Smooth muscle cell (in vitro differentiated cells): ENCODE results near the gene RSRC1. TPM values are rescaled to one million over a fixed set of nuclear protein-coding genes. Genes with fewer than 3 reads are reported as not detected.

Source experiments
- DNase-seq: peaks from one replicate; lab custom pipeline; 2025; ENCODE audit not compliant: unreplicated experiment; lab: John Stamatoyannopoulos, UW
- H2AFZ ChIP-seq: fragments of 200-600 bp; sonication (generic); 2 replicates; pipeline ENCODE4 v1.6.0; 2016; ENCODE audit warnings: antibody characterized with exemption, low read depth, mild to moderate bottlenecking
- H3F3A ChIP-seq: fragments of 200-600 bp; sonication (generic); 2 replicates; pipeline ENCODE4 v1.6.0; 2017; ENCODE audit warnings: antibody characterized with exemption, low read depth
- H3K27ac ChIP-seq: fragments of 200-600 bp; sonication (generic); 2 replicates; pipeline ENCODE4 v1.5.1; 2016; ENCODE audit warnings: low read depth, mild to moderate bottlenecking
- H3K27me3 ChIP-seq: fragments of 200-600 bp; sonication (generic); 2 replicates; pipeline ENCODE4 v1.6.1; 2016; ENCODE audit warnings: low read depth, mild to moderate bottlenecking
- H3K36me3 ChIP-seq: fragments of 200-600 bp; sonication (generic); 2 replicates; pipeline ENCODE4 v1.5.1; 2016; ENCODE audit warnings: low read depth
- H3K4me1 ChIP-seq: fragments of 200-600 bp; sonication (generic); 2 replicates; pipeline ENCODE4 v1.5.1; 2016; ENCODE audit warnings: low read depth
- H3K4me2 ChIP-seq: fragments of 200-600 bp; sonication (generic); 2 replicates; pipeline ENCODE4 v1.6.0; 2016; ENCODE audit warnings: mild to moderate bottlenecking
- H3K4me3 ChIP-seq: fragments of 200-600 bp; sonication (generic); 2 replicates; pipeline ENCODE4 v1.5.1; 2016; ENCODE audit warnings: mild to moderate bottlenecking
- H3K79me2 ChIP-seq: fragments of 200-600 bp; sonication (generic); 2 replicates; pipeline ENCODE4 v1.6.0; 2016; ENCODE audit warnings: low read depth, mild to moderate bottlenecking
- H3K9ac ChIP-seq: fragments of 200-600 bp; sonication (generic); 2 replicates; pipeline ENCODE4 v1.6.0; 2016; ENCODE audit warnings: low read depth
- H3K9me3 ChIP-seq: fragments of 200-600 bp; sonication (generic); replicated peaks from 2 replicates; pipeline ENCODE4 v1.5.1; 2016; ENCODE audit warnings: low read depth
- H4K20me1 ChIP-seq: fragments of 200-600 bp; sonication (generic); 2 replicates; pipeline ENCODE4 v1.6.0; 2016; ENCODE audit warnings: low read depth
- WGBS: methylation state at CpG from one replicate; pipeline ENCODE4 v1.1.7; 2016; ENCODE audit warnings: low lambda C conversion rate; 5-methylcytosine and 5-hydroxymethylcytosine counted together
- polyA plus RNA-seq: library from polyadenylated mRNA; unstranded; fragments of >200 nt; fragmentation: Nextera tagmentation; extraction: Ambion mirVana; gene quantifications from 2 replicates; pipeline ENCODE4 v1.2.1, GENCODE V29; 2016
- total RNA-seq: library from RNA; depleted of rRNA; stranded (reverse); fragments of >200 nt; gene quantifications from 2 replicates; pipeline ENCODE4 v1.2.3, GENCODE V29; 2014
- TF ChIP-seq, protein P1 (sequence below): fragments of 200-600 bp; sonication (generic); IDR thresholded peaks from 2 replicates; pipeline ENCODE4 v1.5.1; 2017; ENCODE audit warnings: borderline replicate concordance, mild to moderate bottlenecking, antibody characterized with exemption; ENCODE audit not compliant: insufficient read depth, poor library complexity, severe bottlenecking

RSRC1 gene
- total and polyA plus RNA-seq, 2 experiments from 2014 or later, result 18.5 to 43.9 TPM

DNA sequence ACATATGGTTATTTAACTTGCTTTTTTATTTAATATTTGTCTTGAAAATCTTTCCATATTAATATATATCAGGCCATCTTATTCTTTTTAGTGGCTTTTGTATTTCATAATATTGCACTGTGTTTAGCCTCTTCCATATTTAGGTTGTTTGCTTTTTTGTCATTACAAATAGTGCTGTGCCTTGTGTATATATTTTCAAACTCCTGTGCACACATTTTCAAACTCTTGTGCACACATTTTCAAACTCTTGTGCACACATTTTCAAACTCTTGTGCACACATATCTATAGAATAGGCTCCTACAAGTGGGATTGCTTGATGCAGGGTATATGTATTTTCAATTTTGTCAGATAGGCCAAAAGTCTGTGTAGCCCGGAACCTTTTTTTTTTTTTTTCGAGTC is 343.1 kb downstream of the RSRC1 start:
- WGBS, result 98% methylated on average over 2 of the region's 2 CpGs
- H3K79me2 ChIP-seq, result no peaks in the 10 kb centered on the region
- H3K9me3 ChIP-seq, result no peaks in the 10 kb centered on the region
- H3K36me3 ChIP-seq, result no peaks in the 10 kb centered on the region
- TF ChIP-seq, protein P1, sequence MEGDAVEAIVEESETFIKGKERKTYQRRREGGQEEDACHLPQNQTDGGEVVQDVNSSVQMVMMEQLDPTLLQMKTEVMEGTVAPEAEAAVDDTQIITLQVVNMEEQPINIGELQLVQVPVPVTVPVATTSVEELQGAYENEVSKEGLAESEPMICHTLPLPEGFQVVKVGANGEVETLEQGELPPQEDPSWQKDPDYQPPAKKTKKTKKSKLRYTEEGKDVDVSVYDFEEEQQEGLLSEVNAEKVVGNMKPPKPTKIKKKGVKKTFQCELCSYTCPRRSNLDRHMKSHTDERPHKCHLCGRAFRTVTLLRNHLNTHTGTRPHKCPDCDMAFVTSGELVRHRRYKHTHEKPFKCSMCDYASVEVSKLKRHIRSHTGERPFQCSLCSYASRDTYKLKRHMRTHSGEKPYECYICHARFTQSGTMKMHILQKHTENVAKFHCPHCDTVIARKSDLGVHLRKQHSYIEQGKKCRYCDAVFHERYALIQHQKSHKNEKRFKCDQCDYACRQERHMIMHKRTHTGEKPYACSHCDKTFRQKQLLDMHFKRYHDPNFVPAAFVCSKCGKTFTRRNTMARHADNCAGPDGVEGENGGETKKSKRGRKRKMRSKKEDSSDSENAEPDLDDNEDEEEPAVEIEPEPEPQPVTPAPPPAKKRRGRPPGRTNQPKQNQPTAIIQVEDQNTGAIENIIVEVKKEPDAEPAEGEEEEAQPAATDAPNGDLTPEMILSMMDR, result no peak
- H3K9ac ChIP-seq, result no peak overlapping the region
- H3K27ac ChIP-seq, result no peak overlapping the region
- H3K4me1 ChIP-seq, result peaks cover under 1% of the 10 kb centered on the region
- no peak overlapping the region for H2AFZ ChIP-seq
- H3K4me3 ChIP-seq, result no peak overlapping the region
- H4K20me1 ChIP-seq, result no peaks in the 10 kb centered on the region
- H3K27me3 ChIP-seq, result no peaks in the 10 kb centered on the region
- no peak overlapping the region for H3K4me2 ChIP-seq
- no peaks in the 10 kb centered on the region for H3F3A ChIP-seq
- DNase-seq, result no peak

DNA sequence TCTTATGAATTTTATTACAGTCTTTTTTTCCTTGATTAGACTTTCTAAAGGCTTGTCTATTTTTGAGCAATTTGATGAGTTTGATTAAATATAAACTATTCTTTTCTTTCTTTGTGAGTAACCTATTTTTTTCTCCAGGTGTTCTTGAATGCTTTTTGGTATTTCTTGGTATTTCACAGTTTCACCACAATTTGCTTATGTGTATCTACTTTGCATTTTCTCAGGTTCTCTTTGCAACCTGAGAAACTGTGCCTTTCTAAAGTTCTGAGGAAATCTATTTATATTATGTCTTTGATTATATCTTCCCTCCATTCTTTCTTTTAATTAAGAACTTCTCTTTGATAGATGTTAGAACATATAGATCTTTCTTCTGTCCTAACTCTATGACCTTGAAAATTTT is 344.0 kb downstream of the RSRC1 start:
- Histone ChIP-seq H4K20me1 (no peaks in the 10 kb centered on the region), H3K36me3 (no peaks in the 10 kb centered on the region), H2AFZ (no peak overlapping the region), H3K79me2 (no peaks in the 10 kb centered on the region), H3K27ac (no peak overlapping the region), H3K4me2 (no peak overlapping the region), H3K4me1 (no peaks in the 10 kb centered on the region), H3K4me3 (no peak overlapping the region), H3F3A (no peaks in the 10 kb centered on the region), H3K27me3 (no peaks in the 10 kb centered on the region), H3K9ac (no peak overlapping the region), H3K9me3 (no peaks in the 10 kb centered on the region)
- TF ChIP-seq, protein P1, result no peak
- DNase-seq, result no peak

DNA sequence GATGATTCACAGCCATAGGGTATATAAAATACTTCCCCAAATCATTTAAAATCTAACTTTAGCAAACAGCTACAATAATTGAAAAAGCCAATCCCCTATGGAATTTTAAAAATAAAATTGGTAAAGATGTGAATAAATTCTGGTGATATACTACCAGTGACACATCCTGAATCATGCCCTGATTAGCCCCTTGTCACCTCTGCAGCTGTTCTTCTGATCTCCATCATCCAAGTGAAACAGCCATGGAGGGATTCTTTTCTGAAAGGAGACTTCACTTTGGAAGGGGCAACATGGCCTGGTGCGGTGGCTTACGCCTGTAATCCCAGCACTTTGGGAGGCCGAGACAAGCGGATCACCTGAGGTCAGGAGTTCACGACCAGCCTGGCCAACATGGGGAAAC is 345.5 kb downstream of the RSRC1 start:
- no peaks in the 10 kb centered on the region for H3K36me3 ChIP-seq
- no peak overlapping the region for H3K9ac ChIP-seq
- 99% methylated on average over 5 of the region's 5 CpGs for WGBS
- no peak overlapping the region for H3K4me3 ChIP-seq
- H3F3A ChIP-seq, result no peaks in the 10 kb centered on the region
- H2AFZ ChIP-seq, result no peak overlapping the region
- H4K20me1 ChIP-seq, result no peaks in the 10 kb centered on the region
- H3K79me2 ChIP-seq, result no peaks in the 10 kb centered on the region
- H3K9me3 ChIP-seq, result no peaks in the 10 kb centered on the region
- no peak overlapping the region for H3K27ac ChIP-seq
- no peak for DNase-seq
- no peaks in the 10 kb centered on the region for H3K4me1 ChIP-seq
- no peak overlapping the region for H3K4me2 ChIP-seq
- H3K27me3 ChIP-seq, result no peaks in the 10 kb centered on the region
- TF ChIP-seq, protein P1, result no peak

DNA sequence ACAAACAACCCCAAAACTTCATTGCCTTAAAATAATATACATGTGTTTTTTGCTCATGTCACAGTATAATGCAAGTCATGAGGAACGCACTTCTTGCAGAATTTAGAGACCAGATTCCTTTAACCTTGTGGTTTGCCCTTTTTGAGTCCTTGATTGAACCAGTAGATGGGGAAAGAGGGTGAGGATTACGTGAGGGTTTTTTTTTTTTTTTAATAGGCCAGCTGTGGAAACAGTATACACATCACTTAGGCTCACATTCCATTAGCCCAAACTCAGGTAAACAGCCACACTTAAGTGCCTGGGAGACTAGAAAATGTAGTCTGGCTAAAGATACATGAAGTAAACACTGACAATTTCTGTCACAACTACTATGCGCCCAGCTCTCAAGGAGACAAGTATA is 346.2 kb downstream of the RSRC1 start:
- Histone ChIP-seq H4K20me1 (no peaks in the 10 kb centered on the region), H3K4me3 (no peak overlapping the region), H2AFZ (no peak overlapping the region), H3K27me3 (no peaks in the 10 kb centered on the region), H3K9ac (no peak overlapping the region), H3K4me2 (no peak overlapping the region), H3K27ac (no peak overlapping the region), H3F3A (no peaks in the 10 kb centered on the region), H3K4me1 (no peaks in the 10 kb centered on the region), H3K79me2 (no peaks in the 10 kb centered on the region), H3K36me3 (no peaks in the 10 kb centered on the region), H3K9me3 (no peaks in the 10 kb centered on the region)
- TF ChIP-seq, protein P1, result no peak
- 77% methylated on average over 3 of the region's 3 CpGs for WGBS
- no peak for DNase-seq
